Stimulated activated CD8-positive, alpha-beta memory T cell treated with anti-CD3 and anti-CD28 coated beads, Interleukin-2, amount 100 ng/mL, for 1 hour (primary cell): ENCODE data around the gene TRAPPC2L.
"Not testable (repeated sequence)": the region's sequence is repeated elsewhere in the genome, so short reads cannot be mapped to it uniquely, and the experiment has no call there.

ENCODE experiments used
- DNase-seq, 2 donors: peaks; one replicate each; pipeline ENCODE4 v3.0.0-alpha.2; 2020; ENCODE audit warnings: low read depth in 2 of 2

Gene TRAPPC2L

DNA sequence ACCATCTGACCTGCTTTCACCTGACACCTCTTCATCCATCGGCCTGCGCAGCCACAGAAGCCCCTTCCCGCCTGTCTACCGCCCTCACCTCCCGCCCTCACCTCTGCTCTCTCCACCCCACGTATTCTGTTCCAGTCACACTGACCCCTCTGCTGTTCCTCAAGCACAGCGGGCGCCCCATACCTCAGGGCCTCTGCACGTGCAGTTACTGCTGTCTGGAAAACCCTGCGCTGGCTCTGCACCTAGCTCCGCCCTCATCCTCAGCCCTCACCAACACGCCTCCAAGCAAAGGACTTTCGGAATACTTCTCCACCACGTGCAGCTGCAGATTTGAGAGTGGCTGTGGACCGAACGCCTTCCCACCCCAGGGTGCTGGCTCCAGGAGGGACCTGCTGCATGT, 34.2 kb downstream of the TRAPPC2L start:
- no peak for DNase-seq

DNA sequence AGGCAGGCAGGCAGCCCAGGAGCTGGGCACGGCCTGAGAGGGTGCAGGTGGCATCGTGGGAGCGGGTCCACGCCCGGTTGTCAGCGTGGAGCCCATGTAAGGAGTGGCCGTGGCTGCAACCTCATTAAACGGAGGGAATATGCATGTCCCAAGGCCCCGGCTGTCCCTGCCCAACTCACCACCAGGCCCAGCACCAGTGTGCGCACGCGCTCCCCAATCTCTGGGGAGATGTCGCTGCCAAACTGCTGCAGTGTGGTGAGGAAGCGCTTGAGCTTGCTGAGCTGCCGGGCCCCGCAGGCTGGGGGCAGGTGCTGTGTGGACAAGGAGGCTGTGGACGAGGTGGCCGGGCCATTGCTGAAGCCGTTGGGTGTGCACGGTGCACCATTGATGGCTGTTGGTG, 35.1 kb downstream of the TRAPPC2L start:
- DNase-seq, result no peak

DNA sequence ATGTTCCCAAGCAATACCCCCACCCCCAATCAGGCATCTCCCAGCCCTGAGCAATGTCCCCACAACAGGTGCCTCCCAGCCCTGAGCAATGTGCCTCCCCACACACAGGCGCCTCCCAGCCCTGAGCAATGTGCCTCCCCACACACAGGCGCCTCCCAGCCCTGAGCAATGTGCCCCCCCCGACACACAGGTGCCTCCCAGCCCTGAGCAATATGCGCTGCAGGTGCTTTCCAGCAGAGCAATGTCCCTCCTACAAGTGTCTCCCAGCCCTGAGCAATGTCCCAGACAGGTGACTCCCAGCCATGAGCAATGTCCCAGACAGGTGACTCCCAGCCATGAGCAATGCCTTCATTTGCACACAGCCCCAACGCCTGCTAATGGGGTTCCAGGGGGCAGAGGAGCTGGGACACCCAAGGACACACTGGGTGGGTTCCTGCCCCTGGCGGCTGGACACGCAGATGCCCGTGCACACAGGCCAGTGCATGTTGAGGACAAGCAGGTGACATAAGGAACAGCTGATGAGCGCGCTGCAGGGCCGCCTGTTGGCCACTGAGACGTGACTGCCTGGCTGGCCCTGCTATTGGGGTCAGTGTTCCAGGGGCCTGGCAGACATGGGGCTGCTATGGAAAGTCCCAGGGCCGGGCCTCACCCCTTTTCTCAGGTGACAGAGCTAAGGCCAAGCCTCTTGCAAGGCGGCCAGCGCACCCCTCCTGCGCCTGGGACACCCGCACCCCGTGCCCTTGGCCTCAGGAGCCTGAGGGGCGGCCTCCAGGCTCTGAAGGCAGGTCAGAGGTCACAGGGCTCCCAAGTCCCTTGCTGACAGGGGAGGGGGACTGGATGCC, 36.4 kb downstream of the TRAPPC2L start:
- no peak for DNase-seq

DNA sequence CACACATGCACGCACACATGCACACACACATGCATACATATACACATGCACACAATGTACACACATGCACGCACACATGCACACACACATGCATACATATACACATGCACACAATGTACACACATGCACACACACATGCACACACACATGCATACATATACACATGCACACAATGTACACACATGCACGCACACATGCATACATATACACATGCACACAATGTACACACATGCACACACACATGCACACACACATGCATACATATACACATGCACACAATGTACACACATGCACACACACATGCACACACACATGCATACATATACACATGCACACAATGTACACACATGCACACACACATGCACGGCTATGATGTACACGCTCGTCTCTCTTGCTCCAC, 37.3 kb downstream of the TRAPPC2L start:
- not testable (repeated sequence) for DNase-seq

DNA sequence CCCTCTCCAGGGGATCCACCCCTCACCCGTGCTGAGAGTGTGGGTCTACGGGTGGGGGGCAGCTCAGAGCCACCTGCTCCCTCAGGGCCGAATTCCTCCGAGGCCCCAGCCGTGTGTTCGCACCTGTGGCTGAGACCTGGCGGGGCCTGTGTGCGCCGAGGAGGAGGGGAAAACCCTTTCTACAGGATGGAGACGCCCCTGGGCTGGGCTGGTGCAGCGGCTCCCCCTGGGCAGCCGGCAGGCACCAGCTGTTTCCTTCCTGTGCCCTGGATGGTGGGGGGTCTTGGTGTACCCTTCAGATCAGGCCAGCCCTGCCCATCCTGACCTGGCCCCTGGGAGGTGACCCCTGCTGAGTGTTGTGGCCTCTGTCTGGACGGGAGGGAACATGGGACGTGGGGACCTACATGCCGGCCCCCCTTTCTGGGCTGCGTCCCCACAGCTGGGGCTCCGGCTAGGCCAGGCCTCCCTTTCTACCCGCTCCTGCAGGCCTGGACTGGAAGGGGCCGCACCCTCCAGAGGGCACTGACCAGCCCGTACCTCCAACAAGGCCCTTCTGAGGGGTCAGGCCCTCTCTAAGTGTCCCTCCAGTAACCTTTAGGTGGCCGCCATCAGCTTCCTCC, 37.9 kb downstream of the TRAPPC2L start:
- DNase-seq, result no peak

DNA sequence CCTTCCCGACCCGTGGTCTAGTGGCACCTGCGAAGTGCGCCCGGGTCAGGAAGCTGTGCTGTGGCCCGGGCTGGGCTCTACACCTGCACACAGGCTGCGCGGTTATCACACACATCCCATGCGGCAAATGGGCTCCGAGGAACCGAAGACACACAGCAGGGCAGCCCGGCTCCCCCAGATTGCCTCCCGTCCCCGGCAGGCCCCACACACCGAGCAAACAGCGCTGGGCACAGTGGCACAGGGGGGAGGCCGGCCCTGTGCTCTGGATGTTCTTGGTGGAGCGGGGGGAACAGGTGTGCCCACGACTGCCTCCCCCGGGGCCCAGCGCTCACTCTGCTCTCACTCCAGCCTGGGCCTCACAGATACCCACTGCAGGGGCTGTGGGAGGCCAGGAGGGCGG, 38.4 kb downstream of the TRAPPC2L start:
- DNase-seq, result no peak

DNA sequence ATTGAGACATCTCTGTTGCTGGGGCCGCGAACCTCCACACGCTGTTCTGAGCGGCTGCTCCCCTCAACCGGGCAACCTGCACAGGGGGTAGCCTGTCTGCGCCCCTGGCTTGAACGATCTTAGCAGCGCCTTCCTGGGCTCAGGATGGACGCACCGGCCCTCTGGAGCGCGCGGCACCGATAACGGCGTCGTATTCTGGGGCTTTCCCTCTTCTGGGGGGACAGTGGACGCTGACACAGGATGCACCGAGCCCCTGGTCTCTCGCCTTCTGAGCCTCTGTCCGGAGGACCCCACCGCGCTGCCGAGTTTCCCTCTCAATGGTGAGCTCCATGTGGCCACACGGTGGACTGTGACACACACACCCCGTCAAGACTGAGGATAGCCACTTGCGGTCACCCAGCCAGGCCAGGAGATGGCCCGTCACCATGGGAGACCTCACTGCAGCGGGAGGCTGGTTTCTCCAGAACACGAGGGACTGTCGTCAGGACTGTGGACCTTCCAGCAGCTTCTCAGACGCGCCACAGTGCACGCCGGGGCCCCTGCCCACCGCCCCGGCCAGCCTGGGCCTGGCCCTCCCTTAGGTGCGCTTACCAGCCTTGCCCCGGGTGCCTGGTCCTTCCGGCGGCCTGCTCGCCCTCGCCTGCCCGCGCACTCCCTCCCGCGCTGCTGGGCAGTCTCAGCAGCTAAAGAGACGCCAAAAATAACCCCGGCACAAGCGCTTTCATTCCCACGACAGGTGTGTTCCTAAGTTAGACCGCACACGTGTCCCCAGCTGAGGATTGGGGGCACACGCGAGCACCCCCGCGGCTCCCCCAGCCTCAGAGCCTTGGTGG, 39.5 kb downstream of the TRAPPC2L start:
- no peak for DNase-seq

DNA sequence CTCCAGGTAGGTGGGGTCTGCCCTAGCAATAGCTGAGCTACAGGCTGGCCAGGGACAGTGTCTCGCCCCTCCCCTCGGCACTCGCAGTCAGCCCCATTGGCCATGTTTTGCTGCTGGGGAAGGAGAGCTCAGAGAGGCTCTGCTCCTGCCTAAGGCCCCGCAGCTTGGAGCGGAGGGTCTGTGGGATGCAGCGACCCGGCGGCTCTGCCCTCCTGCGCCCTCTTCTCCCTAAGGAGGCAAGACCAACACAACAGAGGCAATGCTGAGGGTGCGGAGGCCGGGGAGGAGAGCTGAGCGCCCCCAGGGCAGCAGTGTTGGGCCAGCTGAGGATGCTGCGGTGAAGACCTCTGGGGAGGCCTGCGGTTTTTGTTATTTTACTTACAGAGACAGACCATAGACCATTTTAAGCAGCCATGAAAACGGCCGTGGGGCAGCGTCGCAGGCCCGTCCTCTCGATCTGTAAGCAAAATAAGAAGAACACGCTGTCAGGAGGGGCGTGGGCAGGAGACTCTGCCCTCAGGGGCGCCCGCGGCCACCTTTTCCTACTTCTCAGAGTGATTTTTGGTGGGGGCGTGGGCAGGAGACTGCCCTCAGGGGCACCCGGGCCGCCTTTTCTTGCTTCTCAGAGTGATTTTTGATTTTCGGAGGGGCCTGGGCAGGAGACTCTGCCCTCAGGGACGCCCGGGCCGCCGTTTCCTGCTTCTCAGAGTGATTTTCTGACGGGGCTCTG, 40.9 kb downstream of the TRAPPC2L start:
- DNase-seq, result no peak

DNA sequence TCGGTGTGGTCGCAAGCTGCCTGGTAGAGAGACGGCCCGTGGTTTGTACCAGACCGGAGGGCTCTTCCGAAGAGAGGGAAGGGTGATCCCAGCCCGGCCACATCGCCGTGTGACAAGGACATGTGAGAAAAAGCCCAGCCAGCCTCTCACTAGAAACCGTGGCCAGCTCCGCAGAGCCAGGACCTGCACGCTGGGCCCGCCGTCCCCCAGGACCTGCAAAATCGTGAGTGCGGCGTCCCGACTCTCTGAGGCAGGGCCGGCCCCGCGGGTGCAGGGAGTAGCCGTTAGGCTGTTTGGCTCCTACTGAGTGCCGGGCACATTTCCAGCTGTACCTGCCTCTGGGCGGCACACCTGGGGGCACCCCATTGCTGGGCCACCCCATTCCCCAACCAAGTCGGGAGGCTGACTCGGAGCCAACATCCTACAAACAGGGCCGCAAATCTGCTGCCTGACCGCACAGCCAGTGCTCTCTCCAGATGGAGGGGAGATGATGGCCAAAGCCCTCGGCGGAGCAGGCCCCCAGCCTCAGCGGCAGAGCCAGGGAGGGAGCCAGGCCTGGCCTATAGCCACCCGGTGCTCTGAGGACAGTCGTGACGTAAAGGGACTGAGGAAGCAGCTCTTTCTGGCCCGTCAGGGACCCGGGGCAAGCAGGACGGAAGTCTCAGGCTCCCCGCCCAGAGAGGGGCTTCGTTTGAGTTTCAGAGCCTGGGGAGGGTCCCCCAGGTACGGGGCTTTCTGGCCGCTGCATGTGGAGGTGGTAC, 43.2 kb downstream of the TRAPPC2L start:
- DNase-seq, result no peak

DNA sequence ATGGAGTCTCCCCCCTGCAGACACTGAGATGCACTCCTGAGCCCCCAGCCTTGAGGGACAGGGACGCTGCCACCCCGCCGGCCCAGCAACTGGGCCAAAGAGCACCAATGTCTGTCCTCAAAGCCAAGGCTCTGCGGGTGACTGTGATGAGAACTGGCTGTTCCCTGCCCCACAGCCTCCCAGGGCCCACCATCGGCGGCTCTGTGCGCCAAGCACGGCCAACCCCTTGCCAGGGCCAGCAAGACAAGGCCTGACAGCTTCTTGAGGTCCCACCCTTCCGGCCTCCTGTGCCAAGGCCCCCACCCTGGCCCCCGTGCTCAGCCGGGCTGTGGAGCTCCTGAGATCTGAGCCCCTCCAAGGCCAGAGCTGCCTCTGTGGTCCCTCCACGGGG, 43.7 kb downstream of the TRAPPC2L start:
- DNase-seq, result no peak

DNA sequence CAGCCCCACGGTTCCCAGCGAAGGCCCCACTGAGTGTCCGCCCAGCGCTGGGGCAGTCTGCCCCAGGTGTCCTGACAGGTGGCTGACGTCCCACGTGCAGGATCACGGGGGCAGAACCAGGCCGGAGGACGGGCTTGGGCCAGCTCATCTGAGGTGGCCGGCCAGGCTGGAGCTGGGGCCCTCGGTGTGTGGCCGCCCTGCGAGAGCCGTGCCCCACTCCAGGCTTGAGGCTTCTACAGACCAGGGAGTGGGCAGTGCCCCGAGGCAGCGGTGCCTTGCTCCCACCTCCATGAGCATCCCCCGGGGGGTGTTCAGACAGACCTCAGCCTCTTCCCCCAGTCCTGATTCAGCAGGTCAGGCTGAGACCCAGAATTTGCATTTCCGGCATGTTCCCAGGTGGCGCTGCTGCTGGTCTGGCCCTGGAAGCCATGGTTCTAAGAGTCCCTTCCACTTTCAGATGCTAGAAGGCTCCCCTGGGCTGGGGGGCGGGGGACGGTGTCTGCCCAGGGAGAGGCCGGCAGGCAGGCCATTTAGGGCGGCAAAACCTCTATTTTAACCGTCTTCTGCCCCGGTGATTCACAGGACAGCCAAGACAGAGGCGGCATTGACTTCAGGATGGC, 44.9 kb downstream of the TRAPPC2L start:
- DNase-seq, result no peak

DNA sequence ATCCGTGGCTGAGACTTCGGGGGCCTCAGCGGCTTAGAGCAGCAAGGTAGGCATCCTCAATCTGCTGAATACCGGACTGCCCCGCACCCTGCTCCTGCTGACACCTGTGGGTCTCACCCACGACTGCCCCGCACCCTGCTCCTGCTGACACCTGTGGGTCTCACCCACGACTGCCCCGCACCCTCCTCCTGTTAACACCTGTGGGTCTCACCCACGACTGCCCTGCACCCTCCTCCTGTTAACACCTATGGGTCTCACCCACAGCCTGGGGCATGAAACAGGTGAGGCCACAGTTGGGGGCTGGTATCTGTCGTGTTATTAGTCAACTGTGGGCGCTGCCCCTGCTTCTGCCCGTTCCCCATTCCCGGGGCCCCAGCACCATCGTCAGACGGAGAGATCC, 45.8 kb downstream of the TRAPPC2L start:
- no peak for DNase-seq

DNA sequence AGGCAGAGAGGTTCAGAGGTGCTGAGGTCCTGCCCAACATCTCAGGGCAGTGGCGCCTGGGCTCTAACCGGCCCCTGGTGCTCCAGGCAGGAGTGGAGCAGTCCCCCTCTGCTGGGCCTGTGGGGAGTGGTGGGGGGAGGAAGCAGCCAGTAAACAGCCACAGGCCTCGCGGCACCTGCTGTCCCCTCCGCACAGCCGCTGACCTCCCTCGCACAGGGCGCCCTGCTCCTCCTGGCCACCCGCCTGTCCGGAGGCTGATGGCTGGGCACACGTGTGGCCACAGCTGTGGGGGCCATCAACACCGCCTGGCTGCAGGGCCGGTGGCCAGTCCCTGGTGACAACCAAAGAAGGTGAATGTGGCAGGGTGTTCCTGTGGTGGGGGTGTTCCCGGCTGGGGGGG, 46.3 kb downstream of the TRAPPC2L start:
- DNase-seq, result no peak

DNA sequence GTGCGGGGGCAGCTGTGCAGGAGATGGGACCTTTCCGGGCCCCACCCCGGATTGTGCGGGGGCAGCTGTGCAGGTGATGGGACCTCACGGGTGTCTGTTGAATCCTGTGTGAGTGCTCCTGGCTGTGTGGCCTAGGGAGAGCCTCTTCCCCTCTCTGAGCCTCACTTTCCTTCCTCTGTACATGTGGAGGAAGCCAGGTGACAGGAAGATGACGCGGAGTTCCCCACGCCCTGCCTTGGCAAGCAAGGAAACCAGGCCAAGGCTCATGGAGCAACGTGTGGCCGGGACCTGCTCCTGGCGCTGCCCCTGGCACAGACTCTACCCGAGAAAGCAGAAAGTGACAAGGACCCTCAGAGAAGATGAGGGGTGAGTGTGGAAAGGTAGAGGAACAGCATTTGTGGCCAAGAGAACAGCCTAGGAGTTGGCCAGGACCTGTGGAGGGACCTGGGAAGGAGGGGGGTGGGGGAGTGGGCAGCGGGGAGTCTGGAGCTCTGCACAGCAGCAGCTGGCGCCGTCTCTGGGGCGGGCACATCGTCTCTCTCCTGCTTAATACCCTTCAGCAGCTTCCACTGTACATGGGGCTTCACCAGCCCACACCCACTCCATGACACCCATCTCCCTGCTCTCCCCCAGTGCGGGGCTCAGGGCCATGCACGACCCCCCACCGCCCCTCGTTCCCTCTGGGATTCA, 47.9 kb downstream of the TRAPPC2L start:
- no peak for DNase-seq

DNA sequence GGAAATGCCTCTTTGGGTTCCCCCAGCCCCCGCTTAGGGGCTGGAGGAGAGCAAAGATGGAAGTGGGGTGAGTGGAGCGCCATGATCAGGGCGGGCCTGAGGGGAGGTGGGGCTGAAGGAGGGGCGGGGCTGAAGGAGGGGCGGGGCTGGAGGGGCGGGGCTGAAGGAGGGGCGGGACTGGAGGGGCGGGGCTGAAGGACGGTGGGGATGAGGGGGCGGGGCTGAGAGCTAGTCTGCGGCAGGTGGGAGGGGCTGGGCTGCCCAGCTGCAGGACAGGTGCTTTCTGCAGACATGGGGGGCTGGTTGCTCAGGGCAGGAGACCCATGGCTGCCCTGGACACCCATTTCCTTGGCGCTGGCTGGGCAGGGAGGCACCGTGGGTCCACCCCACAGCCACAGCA, 48.6 kb downstream of the TRAPPC2L start:
- DNase-seq, result no peak

DNA sequence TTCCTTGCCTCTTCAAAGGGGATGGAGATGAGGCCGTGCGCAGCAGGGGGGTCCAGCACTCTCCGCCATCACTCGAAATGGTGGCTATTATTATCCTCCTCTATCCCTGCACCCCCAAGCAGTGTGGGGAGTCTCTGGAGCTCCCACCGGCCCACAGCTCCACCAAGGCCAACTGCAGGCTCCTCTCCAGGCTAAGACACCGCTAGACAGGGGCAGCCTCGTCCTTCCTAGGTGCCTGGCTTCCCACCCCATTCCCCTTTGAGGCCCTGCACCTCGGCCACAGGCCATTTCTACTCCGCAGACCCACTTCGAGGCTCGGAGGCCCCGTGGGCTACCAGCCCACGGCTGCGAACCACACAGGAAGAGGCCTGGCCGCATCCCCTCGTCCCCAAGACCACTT, 49.1 kb downstream of the TRAPPC2L start:
- DNase-seq, result no peak

DNA sequence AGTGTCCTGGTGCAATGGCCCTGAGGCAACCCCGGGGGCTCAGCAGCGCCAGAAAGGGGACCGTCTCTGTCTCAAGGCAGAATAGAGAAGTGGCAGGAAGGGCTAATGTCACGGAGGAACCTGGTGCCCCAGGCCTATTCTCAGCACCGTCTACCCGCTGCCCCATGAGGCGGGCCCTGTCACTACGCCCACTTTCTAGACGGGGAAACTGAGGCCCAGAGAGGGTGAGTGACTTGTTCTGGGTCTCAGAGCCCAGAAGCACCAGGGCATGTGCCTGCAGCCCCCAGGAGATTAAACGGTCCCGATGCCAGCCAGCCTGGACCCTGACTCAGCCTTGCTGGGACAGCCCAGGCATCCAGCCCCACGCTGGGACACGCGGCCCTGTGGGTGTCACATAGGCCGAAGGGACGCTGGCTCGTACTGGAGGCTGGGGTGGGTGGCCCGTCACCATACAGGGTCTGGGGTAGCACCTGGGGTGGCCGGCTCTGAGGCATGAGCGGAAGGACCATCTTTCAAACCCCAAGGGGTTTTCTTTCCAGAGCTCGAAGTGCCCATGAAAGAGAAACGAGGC, 49.7 kb downstream of the TRAPPC2L start:
- no peak for DNase-seq

DNA sequence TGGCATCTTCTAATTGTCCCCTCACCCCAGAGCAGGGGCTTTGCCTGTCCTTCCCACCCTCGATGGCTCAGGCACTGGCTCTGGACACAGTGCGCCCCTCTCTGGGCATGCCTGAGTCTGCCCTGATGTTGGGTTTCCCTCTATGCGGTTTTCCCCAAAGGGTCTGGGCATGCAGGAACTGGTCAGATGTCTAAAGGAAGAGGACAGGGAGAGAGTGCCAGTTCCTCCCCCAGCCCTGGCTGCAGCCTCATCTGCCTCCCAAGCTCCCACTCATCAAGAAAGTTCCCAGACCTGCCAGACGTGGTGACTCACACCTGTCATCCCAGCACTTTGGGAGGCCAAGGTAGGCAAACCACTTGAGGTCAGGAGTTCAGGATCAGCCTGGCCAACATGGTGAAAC, 50.8 kb downstream of the TRAPPC2L start:
- no peak for DNase-seq

DNA sequence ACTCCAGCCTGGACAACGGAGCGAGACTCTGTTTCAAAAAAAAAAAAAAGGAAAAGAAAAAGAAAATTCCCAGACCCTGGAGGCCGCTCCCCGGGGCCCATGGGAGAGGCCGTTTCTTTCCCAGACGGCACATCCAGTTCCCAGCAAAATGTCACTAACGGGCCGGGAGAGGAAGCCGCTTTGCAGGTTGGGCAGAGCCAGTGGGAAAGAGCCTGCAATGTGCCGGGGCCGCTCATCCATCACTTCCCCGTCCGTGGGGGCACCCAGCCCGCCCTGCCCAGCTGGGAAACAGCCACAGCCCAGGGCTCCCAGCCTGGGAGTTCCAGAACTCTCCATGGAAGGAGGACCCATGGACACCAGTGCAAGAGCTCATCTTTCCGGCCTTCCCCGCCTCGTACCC, 51.4 kb downstream of the TRAPPC2L start:
- DNase-seq, result no peak
